Stomach (tissue), 4 donors: Measurements from ENCODE around the gene TBXAS1.

Source experiments
- CTCF ChIP-seq, 7 experiments: fragments of 450-650 bp in 4 of 7; fragments of 200-600 bp in 3 of 7; sonication (generic) in 3 of 7; IDR thresholded peaks; one replicate each; pipeline ENCODE4 v1.5.1; 2016 to 2019; ENCODE audit warnings: antibody characterized with exemption in 7 of 7, control low read depth in 2 of 7, mild to moderate bottlenecking in 1 of 7
- EP300 ChIP-seq: sonication (generic); formaldehyde crosslinking; IDR thresholded peaks from one replicate; pipeline ENCODE4 v1.6.1; 2017; ENCODE audit warnings: antibody characterized with exemption
- POLR2A ChIP-seq, 4 donors: fragments of 450-650 bp; IDR thresholded peaks; one replicate each; pipeline ENCODE4 v1.6.1; 2016; ENCODE audit warnings: antibody characterized with exemption in 4 of 4, control low read depth in 2 of 4, mild to moderate bottlenecking in 1 of 4, moderate library complexity in 1 of 4
- POLR2AphosphoS5 ChIP-seq, 3 donors: sonication (generic); formaldehyde crosslinking; IDR thresholded peaks; one replicate each; pipeline ENCODE4 v1.6.1; 2016; ENCODE audit warnings: antibody characterized with exemption in 3 of 3

GRCh38 chr7:139966949-139967348 is 137.9 kb downstream of the TBXAS1 start:
- TF ChIP-seq CTCF (IDR thresholded peaks at IDR 0.05) = no peak
- TF ChIP-seq POLR2A (IDR thresholded peaks at IDR 0.05) = no peak
- TF ChIP-seq EP300 = no peak
- TF ChIP-seq POLR2AphosphoS5 (IDR thresholded peaks at IDR 0.05) = no peak
